ENCODE data around the gene CRTAC1.

Gene CRTAC1

GRCh38 chr10:97937054-97937453 lies 93.4 kb downstream of the CRTAC1 start:
- no peak for TF ChIP-seq CTCF (conservative IDR thresholded peaks at IDR 0.05; ENCODE audit: low read depth, low read length)

DNA sequence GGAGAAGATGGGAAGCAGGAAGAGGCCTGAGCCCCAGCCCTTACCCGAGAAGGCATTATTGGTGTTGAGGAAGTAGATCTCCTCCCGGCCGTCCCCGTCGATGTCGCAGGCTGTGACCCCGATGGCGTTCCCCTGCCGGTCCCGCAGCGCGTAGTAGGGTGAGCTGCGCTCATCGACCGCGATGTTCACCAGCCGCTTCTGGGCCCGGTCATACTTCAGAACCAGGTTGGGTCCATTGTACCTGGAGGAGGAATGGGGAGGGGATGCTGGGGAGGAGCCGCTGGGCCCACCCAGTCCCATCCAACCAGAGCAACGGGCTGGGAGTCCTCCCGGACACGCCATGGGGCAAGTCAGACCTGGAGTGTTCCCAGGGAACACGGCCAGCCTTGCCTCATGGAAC lies 94.3 kb downstream of the CRTAC1 start:
- no peak for TF ChIP-seq CTCF (conservative IDR thresholded peaks at IDR 0.05; ENCODE audit: low read depth, low read length)
- DNase-seq (ENCODE audit: low read depth): no peak

More at GRCh38 chr10:97937054-97937453, 93.4 kb downstream of the CRTAC1 start:
- DNase-seq (ENCODE audit: low read depth): no peak
- no peak overlapping the region for H3K4me3 ChIP-seq (ENCODE audit: low read length)

GRCh38 chr10:97932932-97933530 lies 97.4 kb downstream of the CRTAC1 start:
- TF ChIP-seq CTCF (conservative IDR thresholded peaks at IDR 0.05; ENCODE audit: low read depth, low read length): no peak
- DNase-seq (ENCODE audit: low read depth): no peak
- no peak overlapping the region for H3K4me3 ChIP-seq (ENCODE audit: low read length)

More for the DNA sequence above, 94.3 kb downstream of the CRTAC1 start:
- H3K4me3 ChIP-seq (ENCODE audit: low read length): no peak overlapping the region

DNA sequence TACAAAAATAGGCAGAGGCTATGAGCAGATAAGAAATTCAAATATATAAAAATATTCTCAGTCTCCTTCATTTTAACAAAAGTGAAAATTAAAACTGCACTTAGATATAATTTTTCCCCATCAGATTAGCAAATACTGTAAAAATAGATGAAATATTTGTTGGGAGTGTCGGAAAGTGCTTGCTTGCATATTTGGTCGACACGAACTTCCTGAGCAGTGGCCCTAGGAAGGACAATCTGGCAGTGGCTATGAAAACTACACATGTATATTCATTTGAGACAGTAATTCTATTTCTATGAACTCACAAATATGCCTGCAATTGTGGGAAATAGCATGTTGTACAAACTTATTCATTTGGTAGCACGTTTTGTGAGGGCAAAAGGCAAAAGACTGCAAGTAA lies 99.4 kb downstream of the CRTAC1 start:
- no peak for DNase-seq (ENCODE audit: low read depth)
- H3K4me3 ChIP-seq (ENCODE audit: low read length): no peak overlapping the region
- TF ChIP-seq CTCF (conservative IDR thresholded peaks at IDR 0.05; ENCODE audit: low read depth, low read length): no peak

GRCh38 chr10:97928897-97929296 lies 101.5 kb downstream of the CRTAC1 start:
- TF ChIP-seq CTCF (conservative IDR thresholded peaks at IDR 0.05; ENCODE audit: low read depth, low read length): no peak
- DNase-seq (ENCODE audit: low read depth): no peak
- no peak overlapping the region for H3K4me3 ChIP-seq (ENCODE audit: low read length)

DNA sequence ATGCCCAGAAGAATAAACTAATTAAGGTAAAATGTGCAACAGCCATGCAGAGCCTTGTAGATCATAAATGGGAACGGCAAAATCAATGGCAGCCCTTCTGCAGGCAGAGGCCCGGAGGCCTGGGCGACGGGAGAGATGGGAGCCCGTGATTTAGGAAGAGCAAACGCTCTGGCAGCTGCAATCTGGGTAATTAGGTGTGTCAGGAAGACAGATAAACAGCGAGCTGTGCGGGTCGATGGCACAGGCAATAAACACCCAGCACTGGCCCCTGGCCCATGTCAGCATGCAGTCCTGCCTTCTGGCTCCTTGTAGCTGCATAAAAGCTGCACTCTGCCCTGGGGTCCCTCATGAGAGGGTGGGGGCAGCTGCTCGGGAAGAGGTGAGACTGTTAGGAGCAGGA lies 102.8 kb downstream of the CRTAC1 start:
- H3K4me3 ChIP-seq (ENCODE audit: low read length): no peak overlapping the region
- no peak for DNase-seq (ENCODE audit: low read depth)
- no peak for TF ChIP-seq CTCF (conservative IDR thresholded peaks at IDR 0.05; ENCODE audit: low read depth, low read length)

DNA sequence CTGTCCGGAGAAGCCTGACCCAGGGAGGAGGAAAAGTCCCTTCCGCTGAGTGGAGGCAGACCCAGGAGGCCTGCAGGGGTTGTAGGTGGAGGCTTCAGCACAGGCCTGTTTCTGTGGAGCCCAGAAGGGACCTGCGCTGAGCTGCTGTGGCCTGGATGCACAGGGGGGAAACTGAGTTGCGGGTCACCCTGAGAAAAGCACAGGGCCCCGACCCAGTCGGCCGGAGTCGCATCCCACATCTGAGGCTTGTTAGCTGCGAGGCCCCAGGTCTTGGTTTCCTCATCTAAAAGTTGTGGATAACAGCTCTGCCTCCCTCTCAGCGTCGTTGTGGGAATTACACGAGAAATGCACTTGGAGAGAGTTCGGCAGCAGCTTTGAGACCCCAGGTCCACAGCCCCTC lies 104.4 kb downstream of the CRTAC1 start:
- DNase-seq (ENCODE audit: low read depth): no peak
- no peak for TF ChIP-seq CTCF (conservative IDR thresholded peaks at IDR 0.05; ENCODE audit: low read depth, low read length)
- H3K4me3 ChIP-seq (ENCODE audit: low read length): no peak overlapping the region

Data from retinal pigment epithelial cell (primary cell).